ENCODE measurements around the gene ZBTB7C.
"Not testable (repeated sequence)": the region's sequence is repeated elsewhere in the genome, so short reads cannot be mapped to it uniquely, and the experiment has no call there.

ZBTB7C gene

DNA sequence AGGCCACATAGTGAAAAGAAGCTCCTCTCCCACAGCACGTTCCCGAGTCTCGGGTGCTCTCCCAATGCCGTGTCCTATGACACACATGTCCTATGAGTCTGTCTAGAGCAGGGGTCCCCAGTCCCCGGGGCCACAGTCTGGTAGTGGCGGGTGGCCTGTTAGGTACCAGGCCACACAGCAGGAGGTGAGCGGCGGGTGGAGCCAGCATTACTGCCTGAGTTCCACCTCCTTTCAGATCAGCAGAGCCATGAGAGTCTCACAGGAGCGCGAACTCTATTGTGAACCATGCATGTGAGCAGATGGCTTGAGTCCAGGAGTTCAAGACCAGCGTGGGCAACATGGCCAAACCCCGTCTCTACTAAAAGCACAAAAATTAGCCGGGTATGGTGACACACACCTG, 112.6 kb downstream of the ZBTB7C start:
- DNase-seq (ENCODE audit: low read depth) = no peak

DNA sequence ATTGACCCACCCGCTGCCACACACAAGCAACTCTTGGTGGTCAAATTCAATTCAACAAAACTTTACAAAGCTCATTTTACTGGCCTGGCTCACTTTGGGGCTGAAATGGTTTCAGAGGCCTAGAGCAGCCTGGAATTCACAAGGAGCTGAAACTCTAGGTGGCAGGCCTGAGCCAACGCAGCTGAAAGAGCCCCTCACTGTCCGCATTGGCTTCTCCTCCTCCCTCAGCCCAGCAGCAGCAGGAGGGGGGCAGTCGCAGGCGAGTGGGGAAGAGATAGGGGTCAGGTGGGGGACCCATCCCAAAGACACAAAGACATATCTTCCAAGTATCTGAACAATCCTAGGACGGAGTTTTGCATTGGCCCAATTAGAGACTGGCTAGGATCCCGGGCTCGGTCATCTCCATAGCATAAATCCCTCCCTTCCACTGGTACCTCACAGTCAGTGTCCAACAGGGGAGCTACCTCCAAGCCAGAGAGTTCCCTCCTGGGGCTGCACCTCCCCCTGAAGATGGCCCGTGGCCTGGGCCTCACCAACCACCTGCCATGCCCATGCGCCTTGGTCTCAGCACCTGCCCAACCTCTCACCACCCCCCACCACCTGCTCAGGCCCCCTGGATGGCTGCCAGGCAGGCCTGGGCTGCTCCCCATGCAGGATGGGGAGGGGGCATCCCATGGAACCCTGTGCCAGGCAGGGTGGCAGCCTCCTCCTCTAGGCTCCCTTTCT, 113.4 kb downstream of the ZBTB7C start:
- no peak for DNase-seq (ENCODE audit: low read depth)

DNA sequence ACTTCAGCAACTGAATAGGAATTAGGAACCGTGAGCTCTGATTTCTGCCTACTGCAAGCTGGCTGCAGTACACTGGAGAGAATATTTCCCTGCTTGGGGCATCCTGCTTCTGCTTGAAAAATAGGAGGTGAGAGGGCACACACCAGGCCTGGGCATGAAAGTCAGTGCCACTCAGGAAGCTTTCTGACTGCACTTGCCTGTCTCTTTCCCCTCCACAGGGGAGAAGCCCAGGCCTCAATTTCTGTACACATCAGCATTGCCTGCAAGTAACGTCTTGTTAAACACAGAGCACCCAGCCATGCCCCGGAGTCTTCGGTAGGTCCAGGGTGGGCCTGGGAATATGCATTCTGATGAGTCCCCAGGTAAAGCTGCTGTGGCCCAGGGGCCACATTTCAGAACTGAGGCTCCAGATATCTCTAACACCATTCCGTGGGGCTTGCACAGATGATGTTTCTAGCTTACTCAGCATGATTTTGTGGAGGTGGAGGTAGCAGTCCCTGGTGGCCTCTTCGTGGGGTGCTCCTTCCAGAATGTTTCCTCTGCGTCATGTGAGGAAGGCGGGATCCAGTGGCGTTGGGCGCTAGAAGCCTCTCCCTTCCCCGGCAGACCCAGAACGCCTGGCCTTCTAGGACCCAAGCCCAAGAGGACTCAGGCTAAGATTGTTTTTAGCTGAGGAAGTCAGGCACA, 114.1 kb downstream of the ZBTB7C start:
- DNase-seq (ENCODE audit: low read depth) = no peak

DNA sequence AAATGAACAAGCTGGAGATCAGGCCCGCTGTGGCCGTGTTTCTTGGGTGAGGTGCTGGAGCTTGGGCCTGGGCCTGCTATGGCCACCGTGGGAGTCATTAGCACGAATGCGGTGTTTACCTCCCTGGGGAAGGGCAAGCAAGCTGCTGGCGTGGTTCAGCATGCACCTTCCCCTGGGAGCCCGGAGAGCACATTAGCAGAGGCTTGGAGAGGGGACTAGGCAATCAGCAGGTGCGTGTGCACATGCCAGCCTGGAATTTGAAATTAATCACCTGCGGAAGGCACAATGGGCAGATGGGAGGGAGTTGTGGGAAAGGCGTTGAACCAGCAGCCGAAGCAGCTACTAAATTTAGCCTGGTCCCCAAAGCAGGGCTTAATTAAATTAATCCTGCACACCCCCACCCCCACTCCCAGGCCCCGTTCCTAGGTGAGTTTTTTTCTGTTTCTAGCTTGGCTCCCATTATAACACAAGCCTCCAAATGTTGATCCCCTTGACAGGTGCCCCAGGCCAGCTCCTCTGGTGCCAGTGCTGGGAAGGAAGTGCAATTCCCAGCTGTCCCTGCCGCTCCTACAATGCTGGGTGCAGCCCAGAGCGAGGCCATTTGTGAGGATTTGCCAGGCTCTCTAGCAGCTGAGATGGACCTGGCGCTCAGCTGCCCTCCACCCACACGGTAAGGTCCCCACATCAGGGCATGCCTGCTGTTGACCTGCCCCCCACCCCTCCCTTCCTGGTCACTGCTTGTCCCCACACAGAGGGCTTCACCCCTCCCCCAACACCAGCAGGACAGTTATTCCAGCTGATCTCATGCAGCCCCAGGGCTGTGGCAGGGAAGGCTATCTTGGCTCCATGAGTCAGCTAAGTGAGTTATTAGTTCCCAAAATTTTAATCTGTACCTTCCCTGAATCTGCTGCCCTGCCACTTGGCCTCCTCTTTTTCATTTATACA, 115.0 kb downstream of the ZBTB7C start:
- DNase-seq (ENCODE audit: low read depth) = no peak

DNA sequence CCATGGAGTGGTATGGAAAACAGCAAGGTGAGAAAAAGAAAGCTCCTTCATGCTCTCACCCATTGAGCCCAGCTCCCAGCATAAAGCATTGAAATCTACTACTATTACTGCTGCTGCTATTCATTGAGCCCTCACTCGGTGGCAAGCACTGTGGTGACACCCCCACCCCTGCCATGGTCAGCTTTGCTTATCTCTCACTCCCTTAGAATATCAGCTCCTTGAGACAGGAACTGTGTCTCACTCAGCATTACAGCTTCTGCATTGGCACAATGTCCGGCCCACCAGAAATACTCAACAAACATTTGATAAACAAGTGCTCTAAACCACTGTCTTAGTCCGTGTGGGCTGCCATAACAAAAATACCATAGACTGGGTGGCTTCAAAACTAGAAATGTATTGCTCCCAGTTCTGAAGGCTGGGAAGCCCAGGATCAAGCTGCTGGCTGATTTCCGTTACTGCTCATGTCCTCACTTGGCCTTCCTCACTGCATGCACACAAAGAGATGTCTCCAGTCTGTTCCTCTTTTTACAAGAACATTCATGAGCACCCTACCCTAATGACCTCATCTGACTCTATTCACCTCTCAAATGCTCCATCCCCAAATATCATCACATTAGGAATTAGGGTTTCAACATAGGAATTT, 116.3 kb downstream of the ZBTB7C start:
- no peak for DNase-seq (ENCODE audit: low read depth)

DNA sequence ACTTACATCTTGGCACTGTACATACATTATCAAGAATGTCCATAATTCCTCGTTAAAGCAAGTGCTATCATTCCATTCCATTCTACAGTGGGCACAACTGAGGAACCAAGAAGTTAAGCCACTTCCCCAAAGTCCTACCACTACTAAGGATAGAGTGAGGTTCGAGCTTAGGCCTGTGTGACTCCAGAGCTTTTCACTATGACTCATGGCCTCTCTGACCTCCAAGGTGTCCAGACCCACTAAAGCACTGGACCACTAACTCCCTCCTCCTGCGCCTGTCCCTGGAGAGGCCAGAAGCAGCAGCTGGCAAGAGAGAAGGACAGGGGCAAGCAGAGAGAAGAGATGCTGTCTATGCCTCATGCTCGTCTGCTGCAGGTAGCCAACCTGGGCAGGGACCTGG, 117.0 kb downstream of the ZBTB7C start:
- DNase-seq (ENCODE audit: low read depth) = no peak

DNA sequence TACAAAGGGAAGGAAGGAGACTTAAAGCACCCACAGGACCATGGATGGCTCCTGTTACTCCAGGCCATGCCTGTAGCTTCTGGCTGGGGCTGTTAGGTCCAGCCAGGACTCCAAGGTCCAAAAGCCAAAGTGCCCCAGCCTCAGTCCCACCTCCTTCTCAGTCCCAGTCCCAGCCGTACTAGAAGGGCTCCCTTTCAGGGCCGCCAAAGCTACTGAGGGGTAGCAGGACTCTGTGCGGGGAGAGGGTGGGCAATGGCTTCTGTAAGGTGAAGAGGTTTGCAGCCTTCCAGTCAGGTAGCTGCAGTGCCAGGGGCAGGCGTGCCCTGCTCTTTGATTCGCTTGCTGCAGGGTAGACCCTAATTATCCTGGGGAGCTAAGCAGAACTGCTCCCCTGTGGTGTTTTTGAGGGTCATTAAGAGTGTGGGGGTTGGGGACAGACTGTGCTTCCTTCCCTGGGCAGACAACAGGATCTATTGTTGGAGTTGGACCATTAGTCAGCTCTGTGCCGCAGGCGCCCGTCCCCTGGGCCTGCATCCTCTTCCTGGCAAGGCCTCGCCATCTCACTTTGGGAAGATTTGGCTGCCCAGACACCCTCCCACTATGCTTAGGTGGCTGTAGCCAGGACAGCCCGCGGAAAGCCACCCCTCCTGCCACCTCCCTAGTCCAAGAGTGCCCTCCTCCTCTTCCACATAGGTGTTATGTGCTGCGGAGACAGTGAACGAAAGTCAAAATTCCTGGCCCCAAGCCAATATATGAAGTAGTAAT, 118.8 kb downstream of the ZBTB7C start:
- DNase-seq (ENCODE audit: low read depth) = no peak

DNA sequence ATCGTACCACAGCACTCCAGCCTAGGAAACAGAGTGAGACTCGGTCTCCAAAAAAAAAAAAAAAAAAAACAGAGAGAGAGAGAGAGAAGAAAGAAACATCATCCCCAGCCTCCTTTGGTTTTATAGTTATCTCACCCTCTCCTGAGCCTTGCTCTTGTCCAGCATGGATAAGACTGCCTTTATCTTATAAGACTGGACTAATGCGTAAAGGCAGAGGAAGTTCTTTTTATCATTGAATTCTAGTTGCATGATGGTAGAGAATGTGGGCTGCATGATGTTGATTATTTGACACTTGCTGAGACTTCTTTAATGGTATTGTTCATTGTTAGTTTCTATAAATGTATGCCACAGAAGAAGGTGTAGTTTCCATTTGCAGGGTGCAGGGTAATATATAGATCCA, 124.4 kb downstream of the ZBTB7C start:
- DNase-seq (ENCODE audit: low read depth) = no peak

DNA sequence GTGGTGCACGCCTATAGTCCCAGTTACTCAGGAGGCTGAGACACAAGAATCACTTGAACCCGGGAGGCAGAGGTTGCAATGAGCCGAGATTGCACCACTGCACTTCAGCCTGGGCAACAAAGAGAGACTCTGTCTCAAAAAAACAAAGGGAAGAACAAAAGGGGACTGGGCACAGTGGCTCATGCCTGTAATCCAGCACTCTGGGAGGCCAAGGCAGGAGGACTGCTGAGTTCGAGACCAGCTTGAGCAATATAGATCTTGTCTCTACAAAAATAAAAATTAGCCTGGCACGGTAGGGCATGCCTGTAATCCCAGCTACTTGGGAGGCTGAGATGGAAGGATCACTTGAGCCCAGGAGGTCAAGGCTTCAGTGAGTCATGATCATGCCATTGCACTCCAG, 125.2 kb downstream of the ZBTB7C start:
- DNase-seq (ENCODE audit: low read depth) = not testable (repeated sequence)

DNA sequence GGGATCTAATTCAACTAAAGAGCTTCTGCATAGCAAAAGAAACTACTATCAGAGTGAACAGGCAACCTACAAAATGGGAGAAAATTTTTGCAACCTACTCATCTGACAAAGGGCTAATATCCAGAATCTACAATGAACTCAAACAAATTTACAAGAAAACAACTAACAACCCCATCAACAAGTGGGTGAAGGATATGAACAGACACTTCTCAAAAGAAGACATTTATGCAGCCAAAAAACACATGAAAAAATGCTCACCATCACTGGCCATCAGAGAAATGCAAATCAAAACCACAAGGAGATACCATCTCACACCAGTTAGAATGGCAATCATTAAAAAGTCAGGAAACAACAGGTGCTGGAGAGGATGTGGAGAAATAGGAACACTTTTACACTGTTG, 127.7 kb downstream of the ZBTB7C start:
- DNase-seq (ENCODE audit: low read depth) = not testable (repeated sequence)

DNA sequence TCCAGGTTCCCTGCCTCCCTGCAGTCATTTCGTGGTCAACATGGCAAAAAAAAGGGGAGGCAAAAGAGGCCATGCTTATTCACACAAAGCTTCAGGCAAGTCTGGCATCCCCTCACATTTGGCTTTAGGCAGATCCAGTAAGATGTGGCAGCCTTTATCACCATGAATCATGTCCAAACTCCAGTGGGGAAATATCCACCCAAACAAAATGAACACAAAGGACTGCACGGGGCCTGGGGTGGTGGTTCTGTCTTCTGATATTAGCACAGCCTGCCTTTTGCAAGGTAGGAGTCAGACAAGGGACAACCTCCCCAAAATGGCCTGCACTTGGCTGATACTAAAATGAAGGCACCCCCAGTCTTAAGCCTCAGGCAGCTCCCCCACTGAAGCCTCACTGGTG, 129.9 kb downstream of the ZBTB7C start:
- DNase-seq (ENCODE audit: low read depth) = no peak

DNA sequence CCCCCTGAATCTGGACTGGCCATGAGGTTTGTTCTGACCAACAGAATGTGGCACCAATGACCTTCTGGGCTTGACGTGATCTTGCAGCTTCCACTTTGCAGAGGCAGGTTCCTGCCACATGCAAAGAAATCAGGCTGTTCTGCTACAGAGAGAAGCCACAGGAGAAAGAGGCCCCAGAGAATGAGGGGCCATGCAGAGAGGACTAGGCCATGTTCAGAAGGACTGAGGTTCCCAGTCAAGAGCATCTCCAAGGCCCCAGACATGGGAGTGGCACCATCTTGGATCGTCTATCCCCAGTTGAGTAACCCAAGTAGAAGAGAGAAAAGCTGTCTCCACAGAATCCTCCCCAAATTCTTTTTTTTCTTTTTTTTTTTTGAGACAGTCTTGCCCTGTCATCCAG, 131.1 kb downstream of the ZBTB7C start:
- DNase-seq (ENCODE audit: low read depth) = no peak

DNA sequence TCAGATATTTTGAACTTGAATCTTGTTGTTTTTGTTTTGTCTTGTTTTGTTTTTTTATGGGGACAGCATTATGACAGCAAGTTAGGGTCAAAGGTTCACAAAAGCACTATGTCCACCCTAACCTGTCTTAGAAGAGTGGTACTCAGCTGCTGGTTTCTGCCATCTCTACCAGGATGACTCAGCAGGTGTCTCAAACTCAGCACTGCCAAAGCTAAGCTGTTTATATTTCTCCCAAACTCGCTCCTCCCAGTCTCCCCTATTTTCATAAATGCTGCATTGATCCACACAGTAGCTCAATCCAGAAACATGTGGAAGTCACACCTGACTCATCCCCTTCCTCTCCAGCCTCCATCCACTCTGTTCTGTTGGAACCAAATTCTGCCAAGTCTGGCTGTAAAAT, 134.9 kb downstream of the ZBTB7C start:
- DNase-seq (ENCODE audit: low read depth) = no peak

DNA sequence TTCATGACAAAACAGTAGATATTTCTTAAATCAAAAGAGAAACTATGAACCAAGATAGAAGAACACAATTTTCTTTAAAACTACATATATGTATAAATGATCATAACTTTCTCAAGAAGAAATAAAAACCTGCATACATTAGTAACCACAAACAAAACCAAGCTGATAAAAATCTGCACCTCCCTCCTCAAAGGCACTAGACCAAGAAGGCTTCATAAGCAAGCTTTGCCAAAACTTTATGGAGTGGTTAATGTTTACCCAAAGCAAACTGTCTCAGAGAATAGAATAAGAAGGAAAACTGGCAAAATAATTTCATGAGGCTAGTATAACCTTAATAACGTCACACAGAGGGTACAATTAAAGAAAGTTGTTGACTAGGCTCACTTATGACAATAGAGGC, 138.3 kb downstream of the ZBTB7C start:
- no peak for DNase-seq (ENCODE audit: low read depth)

DNA sequence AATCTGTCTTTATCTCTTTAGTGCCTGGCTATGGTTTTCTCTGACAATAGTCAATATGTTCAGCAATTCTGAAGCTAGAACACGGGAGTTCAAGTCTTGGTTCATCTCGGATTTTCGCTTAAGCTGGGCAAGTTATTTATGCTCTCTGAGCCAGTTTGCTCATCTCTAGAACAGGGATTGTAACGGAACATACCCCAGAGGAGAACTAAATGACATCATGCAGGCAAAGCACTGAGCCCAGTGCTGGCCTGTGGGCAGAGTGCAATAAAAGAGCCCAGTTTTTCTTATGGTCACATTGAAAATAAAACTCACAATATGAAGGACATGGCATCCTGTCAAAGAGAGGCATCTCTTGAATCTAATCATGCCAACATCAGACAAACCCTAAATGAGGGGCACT, 143.9 kb downstream of the ZBTB7C start:
- DNase-seq (ENCODE audit: low read depth) = no peak

DNA sequence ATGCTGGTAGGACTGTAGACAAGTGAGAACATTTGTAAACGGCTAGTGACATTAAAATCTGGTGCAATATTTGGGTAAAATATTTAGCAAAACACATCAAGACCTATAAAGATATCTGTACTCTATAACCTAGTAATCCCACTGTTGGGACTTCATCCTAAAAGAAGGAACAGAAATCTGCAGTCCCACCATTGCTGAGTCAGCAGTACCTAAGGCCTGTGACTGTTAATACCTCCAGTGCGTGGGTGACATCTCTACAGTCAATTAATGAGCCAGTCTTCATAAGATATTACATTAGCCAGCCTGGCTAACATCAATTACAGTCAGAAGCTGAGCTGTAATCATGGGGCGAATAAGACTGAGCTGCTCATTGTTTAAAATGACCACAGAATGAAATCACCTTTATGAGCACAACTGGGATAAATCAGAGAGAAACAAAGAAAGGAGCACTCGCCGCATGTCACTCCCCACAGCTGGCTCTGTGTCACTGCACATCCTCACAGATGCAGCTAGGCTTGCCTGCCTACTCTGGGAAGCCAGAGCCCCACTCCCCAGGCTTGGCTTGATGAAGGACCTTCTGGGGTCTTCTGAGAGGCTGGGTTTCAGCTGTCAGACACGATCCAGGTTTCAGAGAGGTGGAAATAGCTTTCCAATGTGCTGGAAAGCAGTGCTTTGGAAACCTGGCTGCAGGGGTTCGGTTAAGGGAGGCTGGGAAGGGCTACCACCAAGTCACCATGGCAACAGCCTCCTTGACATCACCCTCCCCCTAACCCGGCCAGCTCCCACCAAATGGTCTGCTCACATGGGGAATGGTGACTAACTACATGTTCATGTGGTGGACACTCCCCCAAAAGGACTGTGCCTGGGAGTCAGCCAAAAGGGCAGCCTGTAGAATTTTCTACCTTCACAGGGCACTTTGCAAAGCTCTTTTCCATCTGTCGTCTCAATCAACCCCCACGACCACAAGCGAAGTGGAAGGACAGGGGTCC, 145.0 kb downstream of the ZBTB7C start:
- no peak for DNase-seq (ENCODE audit: low read depth)

DNA sequence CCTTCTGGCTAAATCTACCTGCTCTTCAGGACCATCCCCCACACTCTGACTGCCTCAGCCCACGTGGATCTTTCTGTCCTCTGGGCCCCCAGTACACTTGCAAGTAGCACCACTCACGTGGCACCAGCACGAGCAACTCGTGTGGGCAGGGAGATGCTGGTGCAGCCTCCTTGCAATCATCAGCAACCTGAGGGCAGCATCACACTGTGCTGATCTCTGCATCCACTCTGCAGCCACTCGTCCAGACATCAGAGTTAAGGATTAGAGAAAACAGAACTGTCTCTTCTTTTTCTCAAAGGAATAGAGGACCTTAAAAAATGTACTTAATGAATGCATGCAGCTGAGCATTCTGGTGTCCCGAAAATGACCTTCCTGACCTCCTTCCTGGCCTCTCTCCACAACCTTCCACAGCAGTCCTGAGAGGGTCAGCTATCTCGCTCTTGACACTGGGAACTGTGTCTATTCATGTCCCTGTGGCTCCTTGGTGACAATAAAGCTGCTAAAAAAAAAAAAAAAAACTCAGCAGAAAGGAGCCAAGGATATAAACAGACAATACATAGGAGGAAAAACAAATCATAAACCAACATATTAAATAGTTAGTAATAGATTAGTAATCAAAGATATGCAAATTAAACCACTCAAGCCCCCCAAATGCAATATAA, 145.9 kb downstream of the ZBTB7C start:
- DNase-seq (ENCODE audit: low read depth) = no peak

DNA sequence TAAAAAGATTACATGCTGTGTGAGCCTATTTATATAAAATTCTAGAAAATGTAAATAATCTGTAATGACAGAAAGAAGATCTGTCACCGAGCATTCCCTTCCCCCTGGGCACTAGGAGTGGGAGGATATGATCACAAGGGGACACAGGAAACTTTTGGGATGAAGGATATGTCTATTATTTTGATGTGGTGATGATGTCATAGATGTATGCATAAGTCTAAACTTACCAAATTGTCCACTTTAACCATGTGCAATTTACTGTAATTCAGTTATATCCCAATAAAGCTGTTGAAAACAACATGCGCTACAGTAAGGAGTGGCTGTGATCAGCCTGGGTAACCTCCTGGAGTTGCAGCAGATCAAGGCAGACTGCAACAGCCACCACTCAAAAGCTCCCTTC, 148.9 kb downstream of the ZBTB7C start:
- DNase-seq (ENCODE audit: low read depth) = no peak

DNA sequence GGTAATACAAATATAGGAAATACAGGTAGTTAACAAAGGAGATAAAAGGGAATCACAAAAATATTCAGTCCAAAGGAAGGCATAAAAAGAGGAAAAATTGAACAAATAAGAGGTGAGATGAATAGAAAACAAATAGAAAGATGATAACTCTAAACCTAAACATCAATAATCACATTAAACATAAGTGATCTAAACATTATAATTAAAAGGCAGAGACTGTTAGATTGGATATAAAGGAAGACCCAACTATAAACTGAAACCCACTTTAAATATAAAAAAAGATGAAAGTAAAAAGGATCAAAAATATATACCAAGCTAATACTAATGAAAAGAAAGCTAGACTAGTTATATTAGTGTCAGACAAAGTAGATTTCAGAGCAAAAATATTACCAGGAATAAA, 152.3 kb downstream of the ZBTB7C start:
- DNase-seq (ENCODE audit: low read depth) = no peak

Measured in activated T-cell treated with anti-CD3 and anti-CD28 coated beads for 1 hour (primary cell).